Gastrocnemius medialis (tissue), 4 donors: Measurements from ENCODE around the gene TAS2R50. TPM values are rescaled to one million over a fixed set of nuclear protein-coding genes. Genes with fewer than 3 reads are reported as not detected.

ENCODE experiments used
- ATAC-seq, 2 donors: fragments of 150-250 bp; one replicate each; pipeline ENCODE4 v1.9.1; 2016
- DNase-seq, 2 donors: peaks; one replicate each; pipeline ENCODE4 v3.0.0-alpha.2; 2019
- H3K27ac ChIP-seq, 4 donors: fragments of 200-600 bp; sonication (generic); 1 replicate in 1 of 4; 2 replicates in 3 of 4; pipeline ENCODE4 v1.5.1; 2016 to 2018; ENCODE audit warnings: mild to moderate bottlenecking in 2 of 4, moderate library complexity in 1 of 4
- H3K27me3 ChIP-seq, 3 donors: fragments of 200-600 bp; sonication (generic) in 2 of 3; 1 replicate in 1 of 3; 2 replicates in 2 of 3; pipeline versions ENCODE4 v1.5.1 to v1.6.0; 2016 to 2019; ENCODE audit warnings: mild to moderate bottlenecking in 1 of 3, moderate library complexity in 1 of 3
- H3K36me3 ChIP-seq, 2 donors: fragments of 200-600 bp; sonication (generic) in 1 of 2; one replicate each; pipeline ENCODE4 v1.5.1; 2017 to 2018
- H3K4me1 ChIP-seq, 2 donors: fragments of 200-600 bp; sonication (generic) in 1 of 2; one replicate each; pipeline ENCODE4 v1.5.1; 2016 to 2017; ENCODE audit warnings: mild to moderate bottlenecking in 2 of 2
- H3K4me3 ChIP-seq, 4 donors: fragments of 200-600 bp; sonication (generic) in 3 of 4; 1 replicate in 1 of 4; 2 replicates in 3 of 4; pipeline ENCODE4 v1.5.1; 2016 to 2019; ENCODE audit warnings: mild to moderate bottlenecking in 2 of 4
- H3K9me3 ChIP-seq, 3 donors: fragments of 200-600 bp; sonication (generic) in 2 of 3; 1 replicate in 1 of 3; 2 replicates in 2 of 3; pipeline ENCODE4 v1.5.1; 2016 to 2019
- POLR2A ChIP-seq, 2 donors: fragments of 450-650 bp; IDR thresholded peaks; one replicate each; pipeline ENCODE4 v1.6.1; 2017; ENCODE audit warnings: antibody characterized with exemption in 2 of 2, mild to moderate bottlenecking in 2 of 2, moderate library complexity in 2 of 2
- in situ Hi-C, 4 donors: fragments of 200-750 bp; cut with MboI; loops; one replicate each; pipeline versions ENCODE4 v1.15.0 to v1.8.0; 2017; ENCODE audit warnings: low sequenced_read_pairs in 4 of 4
- intact Hi-C: fragments of 100-400 bp; cut with DNase I; formaldehyde crosslinking; loops from one replicate; pipeline ENCODE4 v1.15.1; 2023; ENCODE audit warnings: low total_unique reads
- total RNA-seq, 4 donors: library from RNA; depleted of rRNA; stranded (reverse); fragments of >200 nt; gene quantifications; one replicate each; pipeline versions ENCODE4 v1.1.0 to v1.2.3, GENCODE V29; 2016
- TF ChIP-seq, protein P1 (sequence below), 5 experiments: fragments of 450-650 bp in 3 of 5; fragments of 200-600 bp in 2 of 5; sonication (generic) in 2 of 5; IDR thresholded peaks in 4 of 5; conservative IDR thresholded peaks in 1 of 5; 1 replicate in 4 of 5; 2 replicates in 1 of 5; pipeline ENCODE4 v1.5.1; 2016 to 2019; ENCODE audit warnings: antibody characterized with exemption in 5 of 5, mild to moderate bottlenecking in 3 of 5, moderate library complexity in 3 of 5

The TAS2R50 gene
- total RNA-seq, 4 donors from 2014 or later: 4.9 TPM; not detected in 3

GRCh38 chr12:10943167-10943566, 43.5 kb downstream of the TAS2R50 start:
- no peak for TF ChIP-seq POLR2A (IDR thresholded peaks at IDR 0.05)
- TF ChIP-seq, protein P1, sequence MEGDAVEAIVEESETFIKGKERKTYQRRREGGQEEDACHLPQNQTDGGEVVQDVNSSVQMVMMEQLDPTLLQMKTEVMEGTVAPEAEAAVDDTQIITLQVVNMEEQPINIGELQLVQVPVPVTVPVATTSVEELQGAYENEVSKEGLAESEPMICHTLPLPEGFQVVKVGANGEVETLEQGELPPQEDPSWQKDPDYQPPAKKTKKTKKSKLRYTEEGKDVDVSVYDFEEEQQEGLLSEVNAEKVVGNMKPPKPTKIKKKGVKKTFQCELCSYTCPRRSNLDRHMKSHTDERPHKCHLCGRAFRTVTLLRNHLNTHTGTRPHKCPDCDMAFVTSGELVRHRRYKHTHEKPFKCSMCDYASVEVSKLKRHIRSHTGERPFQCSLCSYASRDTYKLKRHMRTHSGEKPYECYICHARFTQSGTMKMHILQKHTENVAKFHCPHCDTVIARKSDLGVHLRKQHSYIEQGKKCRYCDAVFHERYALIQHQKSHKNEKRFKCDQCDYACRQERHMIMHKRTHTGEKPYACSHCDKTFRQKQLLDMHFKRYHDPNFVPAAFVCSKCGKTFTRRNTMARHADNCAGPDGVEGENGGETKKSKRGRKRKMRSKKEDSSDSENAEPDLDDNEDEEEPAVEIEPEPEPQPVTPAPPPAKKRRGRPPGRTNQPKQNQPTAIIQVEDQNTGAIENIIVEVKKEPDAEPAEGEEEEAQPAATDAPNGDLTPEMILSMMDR (IDR thresholded peaks at IDR 0.05 in 4 of 5, conservative IDR thresholded peaks at IDR 0.05 in 1 of 5): no peak
- ATAC-seq (no peak), DNase-seq (no peak)
- no peaks in the 10 kb centered on the region for H3K36me3 ChIP-seq
- no peak overlapping the region for H3K27ac ChIP-seq
- H3K4me3 ChIP-seq: no peak overlapping the region
- intact Hi-C loops (no loop called here), in situ Hi-C loops (no loop called here)
- no peaks in the 10 kb centered on the region for H3K9me3 ChIP-seq
- H3K4me1 ChIP-seq: no peaks in the 10 kb centered on the region
- no peaks in the 10 kb centered on the region for H3K27me3 ChIP-seq

- intact Hi-C loops: no loop called here
- H3K27me3 ChIP-seq: no peaks in the 10 kb centered on the region
- no peaks in the 10 kb centered on the region for H3K9me3 ChIP-seq
- TF ChIP-seq POLR2A (IDR thresholded peaks at IDR 0.05): no peak
- TF ChIP-seq, protein P1 (IDR thresholded peaks at IDR 0.05 in 4 of 5, conservative IDR thresholded peaks at IDR 0.05 in 1 of 5): no peak
- in situ Hi-C loops: no loop called here
- no peak overlapping the region for H3K27ac ChIP-seq
- DNase-seq: no peak
- no peak for ATAC-seq
- no peaks in the 10 kb centered on the region for H3K36me3 ChIP-seq
- no peak overlapping the region for H3K4me3 ChIP-seq
- no peaks in the 10 kb centered on the region for H3K4me1 ChIP-seq
Measured at GRCh38 chr12:10941916-10942607, 44.6 kb downstream of the TAS2R50 start.

- Histone ChIP-seq H3K4me3 (no peak overlapping the region), H3K36me3 (no peaks in the 10 kb centered on the region), H3K27ac (no peak overlapping the region), H3K4me1 (no peaks in the 10 kb centered on the region), H3K27me3 (no peaks in the 10 kb centered on the region), H3K9me3 (no peaks in the 10 kb centered on the region)
- intact Hi-C loops: no loop called here
- in situ Hi-C loops: no loop called here
- TF ChIP-seq POLR2A (IDR thresholded peaks at IDR 0.05): no peak
- TF ChIP-seq, protein P1 (IDR thresholded peaks at IDR 0.05 in 4 of 5, conservative IDR thresholded peaks at IDR 0.05 in 1 of 5): no peak
- no peak for ATAC-seq
- no peak for DNase-seq
Measured at GRCh38 chr12:10941369-10941768, 45.3 kb downstream of the TAS2R50 start.

GRCh38 chr12:10940389-10940788, 46.3 kb downstream of the TAS2R50 start:
- Histone ChIP-seq H3K27ac (no peak overlapping the region), H3K9me3 (no peaks in the 10 kb centered on the region), H3K4me3 (no peak overlapping the region), H3K4me1 (no peaks in the 10 kb centered on the region), H3K27me3 (no peaks in the 10 kb centered on the region), H3K36me3 (no peaks in the 10 kb centered on the region)
- no peak for DNase-seq
- intact Hi-C loops: no loop called here
- TF ChIP-seq, protein P1 (IDR thresholded peaks at IDR 0.05 in 4 of 5, conservative IDR thresholded peaks at IDR 0.05 in 1 of 5): no peak
- TF ChIP-seq POLR2A (IDR thresholded peaks at IDR 0.05): no peak
- no peak for ATAC-seq
- in situ Hi-C loops: no loop called here

DNA sequence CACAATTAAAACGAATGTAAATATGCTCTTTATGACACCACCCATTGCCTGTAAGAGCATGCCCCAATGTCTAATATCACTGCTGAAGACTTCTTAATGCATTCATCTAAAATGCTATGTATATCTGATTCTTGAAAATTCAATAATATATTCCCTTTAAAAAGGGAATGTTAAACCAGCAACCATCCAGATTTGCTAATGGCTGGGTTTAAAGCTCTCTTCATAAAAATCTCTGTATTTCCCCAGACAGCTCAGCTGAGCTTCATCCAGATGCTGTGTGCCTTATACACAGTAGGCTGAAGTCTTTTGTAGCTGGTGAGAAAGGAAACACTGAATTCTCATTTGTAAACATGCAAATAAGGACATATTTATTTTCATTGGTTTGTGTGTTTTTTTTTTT, 47.5 kb downstream of the TAS2R50 start, which contains the start of gene TAS2R14:
TAS2R14 (minus strand) TSS at position 101 of the 400 bp plus-strand sequence; CDS start at position 45, 56 bp downstream.
- no peak for TF ChIP-seq POLR2A (IDR thresholded peaks at IDR 0.05)
- Histone ChIP-seq H3K27ac (no peak within 1 kb of the TSS), H3K27me3 (no peaks in the 10 kb centered on the region), H3K36me3 (no peaks in the 10 kb centered on the region), H3K4me3 (no peak within 1 kb of the TSS), H3K9me3 (no peaks in the 10 kb centered on the region), H3K4me1 (no peaks in the 10 kb centered on the region)
- in situ Hi-C loops: no loop called here
- DNase-seq: no peak
- ATAC-seq: no peak
- intact Hi-C loops: no loop called here
